GM18907 (cell line): Measurements from ENCODE around the gene RFX2.
"Not testable (repeated sequence)": the region's sequence is repeated elsewhere in the genome, so short reads cannot be mapped to it uniquely, and the experiment has no call there.

Experiments used
- ATAC-seq: cut with Tn5 transposase; IDR thresholded peaks from one replicate; pipeline ENCODE4 v1.9.1; 2021; ENCODE audit warnings: mild to moderate bottlenecking, moderate library complexity; ENCODE audit not compliant: unreplicated experiment

RFX2 gene

DNA sequence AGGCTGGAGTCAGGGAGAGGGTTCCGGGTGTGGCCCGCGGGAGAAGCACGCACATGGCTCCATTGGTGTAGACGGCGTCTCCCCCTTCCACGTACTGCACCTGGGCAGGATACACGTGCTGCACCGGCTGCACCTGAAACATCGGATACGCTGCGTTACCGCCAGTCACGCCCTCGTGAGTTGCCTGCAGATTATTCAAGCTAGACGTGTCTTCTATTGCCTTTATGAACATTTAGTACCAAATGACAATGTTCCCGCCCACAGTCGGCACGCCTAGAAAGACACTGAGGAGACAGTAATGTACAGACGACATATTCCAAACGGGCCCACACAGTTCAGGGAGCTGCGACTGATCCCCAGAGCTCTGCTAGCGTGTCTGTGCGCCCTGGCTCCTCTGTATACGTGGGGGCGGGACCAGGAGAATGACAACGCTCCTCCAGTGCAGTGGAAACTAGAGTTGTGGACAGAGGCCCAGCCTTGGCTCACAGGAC is 68.3 kb downstream of the RFX2 start:
- no peak for ATAC-seq

DNA sequence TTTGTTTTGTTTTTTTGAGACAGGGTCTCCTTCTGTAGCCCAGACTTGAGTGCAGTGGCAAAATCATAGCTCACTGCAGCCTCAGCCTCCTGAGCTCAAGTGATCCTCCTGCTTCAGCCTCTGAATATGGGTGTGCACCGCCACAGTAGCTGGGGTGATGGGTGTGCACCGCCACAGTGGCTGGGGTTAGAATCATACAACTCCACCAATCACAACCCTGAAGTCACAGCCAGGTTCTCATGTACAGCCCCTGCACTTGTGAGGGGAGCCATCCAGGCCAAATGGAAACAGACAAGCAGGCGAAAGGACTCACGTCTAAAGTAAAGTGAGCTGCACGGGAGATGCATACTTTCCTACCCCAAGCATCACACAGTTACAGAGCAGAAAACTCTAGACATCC is 69.2 kb downstream of the RFX2 start:
- ATAC-seq: no peak

- no peak for ATAC-seq
Measured at GRCh38 chr19:6039566-6040225, 70.6 kb downstream of the RFX2 start.

DNA sequence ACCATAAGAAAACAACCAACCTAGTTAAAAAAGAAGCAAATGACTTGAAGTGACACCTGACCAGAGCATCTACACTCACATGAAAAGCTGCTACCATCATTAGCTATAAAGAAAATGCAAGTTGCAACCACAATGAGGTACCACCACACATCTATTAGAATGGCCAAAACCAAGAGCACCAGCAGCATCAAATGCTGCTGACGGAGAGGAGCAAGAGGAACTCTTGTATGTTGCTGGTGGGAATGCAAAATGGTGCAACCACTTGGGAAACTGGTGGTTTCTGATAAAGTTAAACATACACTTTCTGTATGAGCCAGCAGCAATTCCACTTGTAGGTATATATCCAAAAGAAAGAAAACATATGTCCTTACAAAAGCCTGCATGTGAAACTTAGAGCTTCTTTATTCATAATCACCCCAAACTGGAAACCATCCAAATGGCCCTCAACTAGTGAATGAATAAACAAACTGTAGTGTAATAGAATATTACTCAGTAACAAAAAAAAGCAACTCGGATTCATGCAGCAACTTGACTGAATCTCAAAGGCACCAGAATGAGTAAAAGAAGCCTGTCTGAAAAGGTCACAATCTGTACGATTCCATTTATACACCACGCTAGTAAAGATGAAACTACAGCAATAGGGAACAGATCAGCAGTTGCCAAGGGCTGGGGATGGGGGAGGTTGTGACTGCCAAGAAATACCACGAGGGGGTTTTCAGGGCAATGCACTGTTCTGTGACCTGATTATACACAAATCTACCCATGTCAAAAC is 71.5 kb downstream of the RFX2 start:
- peak; percentile 62 for ATAC-seq

GRCh38 chr19:6035026-6035425 is 75.3 kb downstream of the RFX2 start:
- no peak for ATAC-seq

GRCh38 chr19:6034512-6034911 is 75.8 kb downstream of the RFX2 start:
- ATAC-seq: no peak

GRCh38 chr19:6033744-6034264 is 76.5 kb downstream of the RFX2 start:
- no peak for ATAC-seq

DNA sequence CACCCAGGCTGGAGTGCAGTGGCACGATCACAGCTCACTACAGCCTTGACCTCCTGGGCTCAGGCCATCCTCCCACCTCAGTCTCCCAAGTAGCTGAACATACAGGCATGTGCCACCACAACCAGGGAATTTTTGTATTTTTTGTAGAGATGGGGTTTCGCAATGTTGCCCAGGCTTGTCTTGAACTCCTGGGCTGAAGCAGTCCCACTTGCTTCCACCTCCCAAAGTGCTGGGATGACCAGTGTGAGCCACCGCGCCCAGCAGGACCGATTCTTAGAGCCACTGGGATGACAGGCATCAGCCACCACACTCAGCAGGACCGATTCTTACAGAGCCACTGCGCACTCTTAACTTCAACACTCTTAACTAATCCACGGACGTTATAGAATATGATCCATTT is 77.5 kb downstream of the RFX2 start:
- no peak for ATAC-seq

GRCh38 chr19:6032381-6032780 is 77.9 kb downstream of the RFX2 start:
- ATAC-seq: no peak

- ATAC-seq: no peak
Measured at GRCh38 chr19:6030214-6030507, 80.1 kb downstream of the RFX2 start.

- ATAC-seq: no peak
Measured at GRCh38 chr19:6026390-6027227, 83.7 kb downstream of the RFX2 start.

DNA sequence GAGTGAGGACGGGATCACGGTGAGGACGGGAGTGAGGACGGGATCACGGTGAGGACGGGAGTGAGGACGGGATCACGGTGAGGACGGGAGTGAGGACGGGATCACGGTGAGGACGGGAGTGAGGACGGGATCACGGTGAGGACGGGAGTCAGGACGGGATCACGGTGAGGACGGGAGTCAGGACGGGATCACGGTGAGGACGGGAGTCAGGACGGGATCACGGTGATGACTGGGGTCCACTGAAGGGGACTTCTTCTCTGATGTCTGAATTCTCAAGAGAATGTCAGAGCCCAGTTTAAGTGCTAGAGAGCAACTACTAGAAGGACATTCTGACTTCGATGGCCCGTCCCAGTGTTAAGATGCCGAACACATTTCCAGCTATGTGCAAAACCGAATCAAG is 85.5 kb downstream of the RFX2 start:
- ATAC-seq: not testable (repeated sequence)

GRCh38 chr19:6023936-6024335 is 86.4 kb downstream of the RFX2 start:
- no peak for ATAC-seq

DNA sequence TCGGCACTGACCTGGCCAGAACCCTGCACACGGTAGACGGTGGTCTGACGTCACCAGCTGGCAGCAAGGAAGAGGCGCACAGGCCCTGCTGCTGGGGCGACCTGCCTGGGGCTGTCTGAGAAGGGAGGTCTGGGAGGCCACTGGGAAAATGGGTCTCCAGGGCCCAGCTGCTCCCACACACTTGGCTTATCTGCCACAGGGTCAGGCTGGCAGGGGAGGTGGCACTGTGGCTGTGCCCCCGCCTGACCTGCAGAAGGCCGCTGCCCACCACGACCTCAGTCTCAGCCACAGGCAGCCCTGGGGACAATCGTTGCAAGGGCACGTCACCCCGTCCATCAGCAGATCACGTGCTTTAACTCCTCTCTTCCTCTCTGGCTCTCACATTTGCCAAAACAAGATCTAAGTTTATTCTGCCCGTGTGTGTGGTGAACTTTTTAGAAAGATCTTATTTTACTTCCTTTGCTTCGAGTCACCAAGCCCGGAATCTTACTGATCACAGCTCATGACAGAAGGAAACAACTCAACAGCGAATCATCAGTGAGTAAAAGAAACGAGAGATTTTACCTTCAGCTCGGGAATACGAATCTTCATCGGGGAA is 87.1 kb downstream of the RFX2 start:
- no peak for ATAC-seq

GRCh38 chr19:6022570-6023064 is 87.7 kb downstream of the RFX2 start:
- ATAC-seq: no peak

GRCh38 chr19:6021878-6022569 is 88.3 kb downstream of the RFX2 start:
- no peak for ATAC-seq

- ATAC-seq: no peak
Measured at GRCh38 chr19:6020972-6021805, 89.1 kb downstream of the RFX2 start.

- no peak for ATAC-seq
Measured at GRCh38 chr19:6020166-6020882, 90.0 kb downstream of the RFX2 start.

- no peak for ATAC-seq
Measured at GRCh38 chr19:6018786-6019185, 91.5 kb downstream of the RFX2 start.
